Heart left ventricle (tissue), 13 donors: ENCODE data around the gene FYCO1.

Source experiments
- CTCF ChIP-seq, 12 donors: fragments of 200-600 bp; sonication (generic) in 4 of 12; IDR thresholded peaks; one replicate each; pipeline versions ENCODE4 v1.5.0 to v1.8.0; 2018 to 2022; ENCODE audit warnings: antibody characterized with exemption in 12 of 12, mild to moderate bottlenecking in 5 of 12
- POLR2A ChIP-seq, 2 donors: fragments of 450-650 bp; IDR thresholded peaks; one replicate each; pipeline ENCODE4 v1.6.1; 2017; ENCODE audit warnings: antibody characterized with exemption in 2 of 2, mild to moderate bottlenecking in 2 of 2, moderate library complexity in 2 of 2
- donor health status: ischemic (EF 13 %, LVEDD 7.1; RV severe dilation, severe dysfunction).
- donor health status: DM: no; HTN: yes; CAD: no.
- donor health status: DM: no; HTN: no; CAD: no.
- donor health status: ischemic (EF 25% LVEDD 6.9; RV normal size, moderate dysfunction).
- donor health status: ischemic (EF 25% LVEDD 5.7; RV mildly dilated, moderate dysfunction).
- donor health status: ischemic (EF 35%, LVEDD 5.7; RV mildly dilated, moderate dysfunction).
- donor health status: nonischemic (EF 11% LVEDD 7.7; RV severe dilation, severe dysfunction).
- donor health status: DM: yes; HTN: yes; CAD: no.
- donor health status: PGD.
- donor health status: ischemic (EF 29% LVEDD 5.4; RV normal size, mild dysfunction).
- donor health status: nonischemic (EF 23%, LVEDD 6.1; RV moderate dilation, normal function).

DNA sequence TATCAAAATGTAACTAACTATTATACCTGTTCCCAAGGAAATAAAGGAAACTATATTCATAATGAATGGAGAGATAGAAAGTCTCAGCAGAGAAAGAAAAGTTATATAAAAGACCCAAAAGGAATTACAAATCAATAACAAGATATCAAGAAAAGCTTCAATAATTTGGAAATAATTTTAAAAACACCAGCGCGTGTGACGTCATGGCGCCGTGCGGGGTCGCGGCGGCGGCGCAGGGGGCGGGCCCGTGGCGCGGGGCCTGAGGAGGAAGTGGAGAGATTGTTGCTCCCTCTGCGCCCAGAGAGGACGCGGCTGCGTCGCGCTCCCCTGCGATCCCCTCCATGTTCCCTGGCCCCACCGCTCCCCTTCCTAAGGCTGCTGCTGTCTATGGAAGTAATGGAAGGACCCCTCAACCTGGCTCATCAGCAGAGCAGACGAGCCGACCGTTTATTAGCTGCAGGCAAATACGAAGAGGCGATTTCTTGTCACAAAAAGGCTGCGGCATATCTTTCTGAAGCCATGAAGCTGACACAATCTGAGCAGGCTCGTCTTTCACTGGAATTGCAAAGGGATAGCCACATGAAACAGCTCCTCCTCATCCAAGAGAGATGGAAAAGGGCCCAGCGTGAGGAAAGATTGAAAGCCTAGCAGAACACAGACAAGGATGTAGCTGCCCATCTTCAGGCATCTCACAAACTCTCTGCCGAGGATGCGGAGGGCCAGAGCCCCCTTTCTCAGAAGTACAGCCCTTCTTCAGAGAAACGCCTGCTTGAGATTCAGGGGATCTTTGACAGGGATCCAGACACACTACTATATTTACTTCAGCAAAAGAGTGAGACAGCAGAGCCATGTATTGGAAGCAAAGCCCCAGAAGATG, 27.5 kb upstream of the FYCO1 start:
- TF ChIP-seq POLR2A (IDR thresholded peaks at IDR 0.05) (no peak), CTCF (IDR thresholded peaks at IDR 0.05) (no peak)
